PC-3 (cell line): Measurements from ENCODE around the gene SERPINA12. TPM values are rescaled to one million over a fixed set of nuclear protein-coding genes. Genes with fewer than 3 reads are reported as not detected.

Source experiments
- ATAC-seq: fragments of 200-7000 bp; cut with Tn5 transposase; 2 replicates; pipeline ENCODE4 v1.9.1; 2020; ENCODE audit warnings: mild to moderate bottlenecking, moderate library complexity
- BruUV-seq: library from RNA; stranded (reverse); fragments of 400-500 nt; replicated peaks from 2 replicates; lab custom pipeline; 2021; lab: Mats Ljungman, UMichigan
- CTCF ChIA-PET: fragments of 300-600 bp; sonication (Branson Sonifier 250); formaldehyde crosslinking; loops from one replicate; lab custom pipeline; 2022; ENCODE audit warnings: antibody characterized with exemption; lab: Charles Lee
- POLR2A ChIA-PET: fragments of 300-600 bp; sonication (Branson Sonifier 250); formaldehyde crosslinking; loops from one replicate; lab custom pipeline; 2022; ENCODE audit warnings: antibody characterized with exemption; ENCODE audit not compliant: unreplicated experiment; lab: Charles Lee
- DNase-seq: peaks from one replicate; pipeline ENCODE4 v3.0.0-alpha.2; 2015
- H2AFZ ChIP-seq: fragments of 300-600 bp; sonication (generic); 2 replicates; pipeline ENCODE4 v1.6.0; 2016; ENCODE audit warnings: antibody characterized with exemption, low read length
- H3F3A ChIP-seq: fragments of 300-600 bp; sonication (generic); one replicate; pipeline ENCODE4 v1.6.0; 2017; ENCODE audit warnings: antibody characterized with exemption, low read length, control low read depth, mild to moderate bottlenecking; ENCODE audit not compliant: unreplicated experiment
- H3K27ac ChIP-seq: fragments of 300-600 bp; sonication (generic); 2 replicates; pipeline ENCODE4 v1.5.1; 2016; ENCODE audit warnings: mild to moderate bottlenecking, low read length
- H3K27me3 ChIP-seq: fragments of 300-600 bp; sonication (generic); 2 replicates; pipeline ENCODE4 v1.6.1; 2016; ENCODE audit warnings: low read length, mixed read lengths
- H3K36me3 ChIP-seq: fragments of 300-600 bp; sonication (generic); 2 replicates; pipeline ENCODE4 v1.6.1; 2016; ENCODE audit warnings: low read depth, mixed run types, low read length, mixed read lengths
- H3K4me1 ChIP-seq: fragments of 300-600 bp; sonication (generic); 2 replicates; pipeline ENCODE4 v1.5.1; 2016; ENCODE audit warnings: low read length; ENCODE audit not compliant: insufficient read depth
- H3K4me2 ChIP-seq: fragments of 300-600 bp; sonication (generic); 2 replicates; pipeline ENCODE4 v1.6.0; 2016; ENCODE audit warnings: low read length
- H3K4me3 ChIP-seq: fragments of 300-600 bp; sonication (generic); 2 replicates; pipeline ENCODE4 v1.5.1; 2016; ENCODE audit warnings: mild to moderate bottlenecking, low read length, mixed read lengths
- H3K79me2 ChIP-seq: fragments of 300-600 bp; sonication (generic); 2 replicates; pipeline ENCODE4 v1.6.1; 2017; ENCODE audit warnings: low read length, mixed read lengths
- H3K9ac ChIP-seq: fragments of 300-600 bp; sonication (generic); 2 replicates; pipeline ENCODE4 v1.6.0; 2016; ENCODE audit warnings: mild to moderate bottlenecking, low read length
- H3K9me2 ChIP-seq: fragments of 300-600 bp; sonication (generic); replicated peaks from 2 replicates; pipeline ENCODE4 v1.6.1; 2016; ENCODE audit warnings: mixed run types, low read length, mixed read lengths
- H3K9me3 ChIP-seq: fragments of 300-600 bp; sonication (generic); 2 replicates; pipeline ENCODE4 v1.6.1; 2016; ENCODE audit warnings: low read length, mixed read lengths
- H4K20me1 ChIP-seq: fragments of 300-600 bp; sonication (generic); 2 replicates; pipeline ENCODE4 v1.6.1; 2016; ENCODE audit warnings: low read length, mixed read lengths
- EZH2 ChIP-seq: fragments of 300-600 bp; sonication (generic); IDR thresholded peaks from one replicate; pipeline ENCODE4 v1.6.1; 2017; ENCODE audit warnings: antibody characterized with exemption, mild to moderate bottlenecking, low read length; ENCODE audit not compliant: unreplicated experiment
- EZH2phosphoT487 ChIP-seq: fragments of 300-600 bp; sonication (generic); IDR thresholded peaks from 2 replicates; pipeline ENCODE4 v1.6.1; 2018; ENCODE audit warnings: mild to moderate bottlenecking, antibody characterized with exemption, low read length, borderline replicate concordance
- intact Hi-C: fragments of 100-400 bp; cut with micrococcal nuclease; formaldehyde crosslinking; loops from 2 replicates; pipeline ENCODE4 v1.9.0; 2023
- total RNA-seq: library from RNA; depleted of rRNA; stranded (reverse); fragments of >200 nt; gene quantifications from 2 replicates; pipeline ENCODE4 v1.2.3, GENCODE V29; 2014
- TF ChIP-seq, protein P1 (sequence below): fragments of 300-600 bp; sonication (generic); conservative IDR thresholded peaks from 2 replicates; pipeline ENCODE4 v1.5.1; 2017; ENCODE audit warnings: antibody characterized with exemption, low read depth, mild to moderate bottlenecking, low read length

Gene SERPINA12
- total RNA-seq, 1 experiment from 2014 or later, result not detected

DNA sequence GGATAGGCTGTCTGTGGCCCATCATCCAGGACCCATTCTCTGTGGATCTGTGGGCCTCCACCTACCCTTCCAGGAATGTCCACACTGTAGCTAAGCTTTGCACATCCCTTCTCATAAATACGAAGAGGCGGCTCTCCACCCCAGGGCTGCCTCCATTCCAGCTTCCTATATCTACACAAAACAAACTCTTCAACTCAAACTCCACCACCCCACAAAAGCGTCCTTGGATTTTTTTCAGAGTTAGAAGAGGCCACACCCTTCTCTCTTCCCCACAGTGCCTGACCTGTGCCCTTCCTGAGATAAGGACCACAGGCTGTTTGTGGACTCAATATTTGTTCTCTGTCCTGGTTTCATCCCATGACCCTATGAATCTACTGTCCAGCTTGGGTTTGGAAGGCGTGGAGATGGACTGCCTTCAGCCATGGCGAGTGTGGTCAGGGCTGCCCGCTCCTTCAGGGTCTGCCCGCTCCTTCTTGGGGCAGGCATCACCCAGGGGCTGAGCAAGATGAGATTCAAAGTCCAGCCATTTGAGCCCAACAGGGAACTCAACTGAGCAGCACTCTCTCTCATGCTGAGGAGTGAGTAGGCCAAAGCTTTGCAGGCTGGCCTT lies 13.0 kb upstream of the SERPINA12 start:
- no peaks in the 10 kb centered on the region for H3K9me3 ChIP-seq
- H3K4me3 ChIP-seq, result no peak overlapping the region
- no peak overlapping the region for H3K27ac ChIP-seq
- ChIA-PET POLR2A (no interaction called here), CTCF (no interaction called here)
- TF ChIP-seq, protein P1, sequence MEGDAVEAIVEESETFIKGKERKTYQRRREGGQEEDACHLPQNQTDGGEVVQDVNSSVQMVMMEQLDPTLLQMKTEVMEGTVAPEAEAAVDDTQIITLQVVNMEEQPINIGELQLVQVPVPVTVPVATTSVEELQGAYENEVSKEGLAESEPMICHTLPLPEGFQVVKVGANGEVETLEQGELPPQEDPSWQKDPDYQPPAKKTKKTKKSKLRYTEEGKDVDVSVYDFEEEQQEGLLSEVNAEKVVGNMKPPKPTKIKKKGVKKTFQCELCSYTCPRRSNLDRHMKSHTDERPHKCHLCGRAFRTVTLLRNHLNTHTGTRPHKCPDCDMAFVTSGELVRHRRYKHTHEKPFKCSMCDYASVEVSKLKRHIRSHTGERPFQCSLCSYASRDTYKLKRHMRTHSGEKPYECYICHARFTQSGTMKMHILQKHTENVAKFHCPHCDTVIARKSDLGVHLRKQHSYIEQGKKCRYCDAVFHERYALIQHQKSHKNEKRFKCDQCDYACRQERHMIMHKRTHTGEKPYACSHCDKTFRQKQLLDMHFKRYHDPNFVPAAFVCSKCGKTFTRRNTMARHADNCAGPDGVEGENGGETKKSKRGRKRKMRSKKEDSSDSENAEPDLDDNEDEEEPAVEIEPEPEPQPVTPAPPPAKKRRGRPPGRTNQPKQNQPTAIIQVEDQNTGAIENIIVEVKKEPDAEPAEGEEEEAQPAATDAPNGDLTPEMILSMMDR, result no peak
- TF ChIP-seq EZH2, result no peak
- TF ChIP-seq EZH2phosphoT487, result no peak
- no peak overlapping the region for H3K4me2 ChIP-seq
- H3F3A ChIP-seq, result no peaks in the 10 kb centered on the region
- ATAC-seq (no peak), DNase-seq (no peak)
- intact Hi-C loops, result no loop called here
- no peak overlapping the region for H2AFZ ChIP-seq
- no peaks in the 10 kb centered on the region for H3K4me1 ChIP-seq
- no peaks in the 10 kb centered on the region for H3K27me3 ChIP-seq
- H3K9ac ChIP-seq, result no peak overlapping the region
- H3K79me2 ChIP-seq, result no peaks in the 10 kb centered on the region
- H3K36me3 ChIP-seq, result no peaks in the 10 kb centered on the region
- no peaks in the 10 kb centered on the region for H3K9me2 ChIP-seq
- BruUV-seq, result no TSS peak
- no peaks in the 10 kb centered on the region for H4K20me1 ChIP-seq

DNA sequence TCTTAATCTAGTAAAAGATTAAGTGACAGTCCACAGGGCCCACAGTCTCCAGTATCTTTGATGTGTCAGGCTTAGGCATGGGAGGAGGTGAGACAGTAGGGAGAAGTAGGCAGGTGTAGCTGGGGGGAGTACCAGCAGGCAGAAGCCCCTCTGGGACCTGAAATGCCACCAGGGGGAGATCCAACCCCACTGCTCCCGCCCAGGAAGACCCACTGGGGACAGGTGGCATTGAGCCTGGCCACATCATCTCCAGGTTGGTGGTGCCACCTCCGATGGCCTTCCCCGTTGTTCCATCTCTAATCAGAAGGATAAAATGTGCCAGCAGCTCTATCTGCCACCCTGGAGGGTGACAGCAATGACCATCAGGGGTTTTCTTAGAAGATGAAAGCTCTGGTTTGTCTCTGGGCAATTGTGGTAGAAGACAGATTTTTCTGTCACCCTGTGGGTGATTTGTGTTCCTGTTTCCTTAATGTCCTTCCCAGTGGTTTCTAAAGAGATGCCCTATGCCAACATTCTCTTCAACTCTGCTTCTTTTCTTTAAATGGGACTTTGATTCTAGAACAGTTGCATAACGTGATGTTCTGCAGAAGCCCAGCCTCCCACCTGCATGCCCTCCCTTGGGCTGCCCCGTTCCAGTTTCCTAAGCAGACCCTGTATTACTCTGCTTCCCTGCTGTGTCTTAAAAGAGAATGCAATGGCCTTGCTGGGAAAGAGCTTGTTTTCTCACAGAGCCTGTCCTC lies 12.3 kb upstream of the SERPINA12 start:
- Histone ChIP-seq H3K4me1 (no peaks in the 10 kb centered on the region), H3K4me2 (no peak overlapping the region), H3K27ac (no peak overlapping the region), H4K20me1 (no peaks in the 10 kb centered on the region), H3F3A (no peaks in the 10 kb centered on the region), H3K9me2 (no peaks in the 10 kb centered on the region), H3K36me3 (no peaks in the 10 kb centered on the region), H3K9me3 (no peaks in the 10 kb centered on the region), H3K27me3 (no peaks in the 10 kb centered on the region), H3K4me3 (no peak overlapping the region), H2AFZ (no peak overlapping the region), H3K9ac (no peak overlapping the region), H3K79me2 (no peaks in the 10 kb centered on the region)
- ATAC-seq (no peak), DNase-seq (no peak)
- intact Hi-C loops, result no loop called here
- no TSS peak for BruUV-seq
- ChIA-PET POLR2A (no interaction called here), CTCF (no interaction called here)
- TF ChIP-seq, protein P1, result no peak
- TF ChIP-seq EZH2, result no peak

DNA sequence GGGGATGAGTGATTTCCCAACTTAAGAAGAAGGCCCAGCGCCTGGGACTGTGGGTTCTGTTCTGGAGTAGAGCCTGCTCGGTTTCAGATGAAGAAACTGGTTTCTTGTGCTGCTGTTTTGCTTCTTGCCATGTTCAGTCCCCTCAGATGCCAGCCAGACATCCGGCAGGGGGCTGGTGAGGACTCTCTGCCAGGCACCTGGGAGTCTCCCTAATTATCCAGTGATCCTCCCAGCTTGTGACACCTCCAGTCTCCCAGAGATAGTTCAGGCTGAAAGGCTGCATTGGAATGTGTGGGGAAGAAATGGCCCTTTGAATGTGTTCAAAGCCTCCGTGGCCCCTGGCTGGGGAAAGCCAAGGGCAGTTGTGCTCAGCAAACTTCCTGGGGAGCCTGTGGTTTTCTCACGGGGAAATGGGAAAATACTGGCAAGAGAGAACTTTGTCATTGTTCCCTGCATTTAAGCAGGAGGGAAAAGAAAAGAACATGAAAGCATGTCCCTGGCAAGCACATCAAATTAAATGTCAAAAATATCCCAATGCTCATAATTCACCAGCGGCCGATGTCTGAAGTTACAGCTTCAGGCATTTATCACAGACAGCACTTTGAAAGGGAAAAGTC lies 8.5 kb upstream of the SERPINA12 start:
- no peaks in the 10 kb centered on the region for H3K9me3 ChIP-seq
- H3K4me3 ChIP-seq, result no peak overlapping the region
- H3K36me3 ChIP-seq, result no peaks in the 10 kb centered on the region
- H2AFZ ChIP-seq, result no peak overlapping the region
- intact Hi-C loops, result no loop called here
- CTCF ChIA-PET, result no interaction called here
- no peaks in the 10 kb centered on the region for H3K9me2 ChIP-seq
- no peak overlapping the region for H3K9ac ChIP-seq
- no peak for DNase-seq
- H4K20me1 ChIP-seq, result no peaks in the 10 kb centered on the region
- ATAC-seq, result no peak
- H3F3A ChIP-seq, result no peaks in the 10 kb centered on the region
- H3K79me2 ChIP-seq, result no peaks in the 10 kb centered on the region
- POLR2A ChIA-PET, result no interaction called here
- TF ChIP-seq EZH2, result no peak
- TF ChIP-seq, protein P1, result no peak
- TF ChIP-seq EZH2phosphoT487, result no peak
- H3K4me2 ChIP-seq, result no peak overlapping the region
- no TSS peak for BruUV-seq
- no peaks in the 10 kb centered on the region for H3K4me1 ChIP-seq
- no peak overlapping the region for H3K27ac ChIP-seq
- peaks cover 3% of the 10 kb centered on the region; the same call in 1 of the 2 replicates for H3K27me3 ChIP-seq
